GM19455 (cell line): ENCODE data around the gene PAN2.
"Not testable (repeated sequence)": the region's sequence is repeated elsewhere in the genome, so short reads cannot be mapped to it uniquely, and the experiment has no call there.

Source experiments
- ATAC-seq: cut with Tn5 transposase; IDR thresholded peaks from one replicate; pipeline ENCODE4 v1.9.1; 2021; ENCODE audit not compliant: unreplicated experiment

PAN2 gene

DNA sequence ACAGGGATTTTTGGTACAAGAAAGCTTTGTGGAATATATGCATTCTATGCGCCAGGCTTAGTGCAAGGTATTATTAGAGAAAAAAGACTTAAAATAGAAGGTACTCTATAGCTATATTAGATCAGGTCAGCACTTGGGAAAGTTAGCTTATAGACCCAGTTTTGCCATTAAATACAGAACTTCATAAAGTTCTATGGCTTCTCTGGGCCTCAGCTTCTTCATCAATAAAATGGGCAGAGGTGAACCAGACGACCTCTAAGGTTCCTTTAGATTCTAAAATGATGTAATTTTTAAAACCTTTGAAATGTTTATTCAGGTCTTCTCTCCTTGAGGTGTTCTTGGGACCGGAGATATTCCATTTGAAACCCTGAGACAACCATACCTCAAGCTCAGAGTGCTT is 25.1 kb downstream of the PAN2 start:
- no peak for ATAC-seq

DNA sequence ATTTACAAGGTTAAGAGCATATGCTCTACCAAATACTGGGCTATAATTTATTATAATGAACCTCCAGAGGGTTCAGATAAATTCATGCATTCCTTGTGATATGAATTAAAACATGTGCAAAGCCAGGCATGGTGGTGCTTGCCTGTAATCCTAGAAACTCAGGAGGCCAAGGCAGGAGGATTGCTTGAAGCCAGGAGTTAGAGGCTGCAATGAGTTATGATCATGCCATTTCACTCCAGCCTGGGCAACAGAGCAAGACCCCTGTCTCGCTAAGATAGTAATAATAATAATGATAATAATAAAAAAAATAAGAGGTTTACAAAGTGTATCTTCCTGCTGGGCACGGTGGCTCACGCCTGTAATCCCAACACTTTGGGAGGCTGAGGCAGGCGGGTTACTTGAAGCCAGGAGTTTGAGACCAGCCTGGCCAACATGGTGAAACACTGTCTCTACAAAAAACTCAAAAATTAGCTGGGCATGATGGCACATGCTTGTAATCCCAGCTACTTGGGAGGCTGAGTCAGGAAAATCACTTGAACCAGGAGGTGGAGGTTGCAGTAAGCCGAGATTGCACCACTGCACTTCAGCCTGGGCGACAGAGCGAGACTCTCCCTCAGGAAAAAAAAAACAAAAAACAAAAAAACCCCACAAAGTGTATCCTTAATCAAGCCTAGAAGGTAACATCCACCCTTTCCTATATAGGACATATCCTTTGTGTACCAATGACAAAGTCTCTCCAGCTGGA is 26.4 kb downstream of the PAN2 start:
- ATAC-seq: no peak

DNA sequence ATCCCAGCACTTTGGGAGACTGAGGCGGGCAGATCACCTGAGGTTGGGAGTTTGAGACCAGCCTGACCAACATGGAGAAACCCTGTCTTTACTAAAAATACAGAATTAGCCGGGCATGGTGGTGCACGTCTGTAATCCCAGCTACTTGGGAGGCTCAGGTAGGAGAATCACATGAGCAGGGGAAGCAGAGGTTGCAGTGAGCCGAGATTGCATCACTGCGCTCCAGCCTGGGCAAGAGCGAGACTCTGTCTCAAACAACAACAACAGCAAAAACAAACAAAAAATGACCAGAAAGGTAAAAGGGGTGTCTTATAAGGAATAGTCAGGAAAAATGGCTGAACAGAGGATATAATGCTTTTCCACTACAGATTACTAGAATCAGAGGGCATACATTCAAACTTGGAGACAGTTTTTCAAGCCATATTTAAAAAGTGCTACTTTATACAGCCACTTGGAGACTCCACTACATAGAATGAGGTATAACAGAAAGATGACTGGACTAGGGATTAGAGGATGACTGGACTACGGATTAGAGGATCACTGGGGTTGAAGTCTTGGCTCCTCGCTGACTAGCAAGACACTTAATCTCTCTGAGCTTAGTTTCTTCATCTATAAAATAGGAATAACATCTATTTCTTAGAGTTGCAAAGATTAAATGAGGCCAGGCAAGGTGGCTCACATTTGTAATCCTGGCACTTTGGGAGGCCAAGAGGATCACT is 28.8 kb downstream of the PAN2 start:
- ATAC-seq: no peak

DNA sequence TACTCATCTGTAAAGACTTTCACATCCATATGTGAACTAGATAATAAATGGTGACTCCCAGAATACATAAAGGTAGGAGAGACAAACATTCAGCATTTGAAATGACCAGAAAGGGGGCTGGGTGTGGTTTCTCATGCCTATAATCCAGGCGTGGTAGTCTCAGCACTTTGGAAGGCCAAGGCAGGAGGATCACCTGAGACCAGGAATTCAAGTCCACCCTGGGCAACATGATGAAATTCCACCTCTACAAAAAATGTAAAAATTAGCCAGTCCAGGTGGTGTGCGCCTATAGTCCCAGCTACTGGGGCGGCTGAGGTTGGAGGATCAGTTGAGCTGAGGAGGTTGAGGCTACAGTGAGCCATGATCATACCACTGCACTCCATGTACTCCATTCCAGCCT is 29.5 kb downstream of the PAN2 start:
- ATAC-seq: no peak

DNA sequence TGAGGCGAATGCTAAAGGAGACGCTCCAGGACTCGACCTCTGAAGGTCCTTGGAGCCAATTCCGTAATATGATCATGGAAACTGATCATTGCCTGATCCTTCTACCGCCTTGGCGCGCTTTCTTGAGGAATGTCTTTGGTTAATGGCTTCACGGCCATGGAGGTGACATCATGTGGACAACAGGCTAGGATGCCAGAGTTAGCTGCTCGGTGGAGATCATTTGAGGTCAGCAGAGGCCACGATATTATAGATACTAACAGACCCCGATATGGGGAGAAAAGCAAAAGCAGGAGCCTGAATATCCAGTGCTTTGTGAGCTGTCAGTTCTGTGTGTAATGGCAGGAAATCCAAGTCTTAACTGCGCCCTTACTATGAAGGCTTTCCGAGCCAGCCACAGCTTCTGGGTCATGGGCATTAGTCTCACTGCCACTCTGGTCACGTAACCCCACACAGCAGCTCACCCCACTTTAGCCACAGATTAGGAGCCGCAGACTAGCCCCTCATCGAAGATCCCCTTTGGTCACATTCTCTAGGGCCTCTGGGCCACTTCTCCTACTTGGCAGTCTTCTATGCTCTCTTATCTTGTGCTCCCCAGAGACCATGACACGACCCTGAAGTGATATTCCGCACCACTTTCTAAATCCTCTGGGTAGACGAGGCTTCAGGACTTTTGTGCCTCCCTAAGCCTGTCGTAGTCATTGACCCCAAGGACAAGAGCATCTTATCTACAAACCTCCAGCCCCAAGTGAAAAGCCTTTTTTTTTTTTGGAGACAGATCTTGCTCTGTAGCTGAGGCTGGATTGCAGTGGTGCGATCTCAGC is 32.9 kb downstream of the PAN2 start:
- ATAC-seq: no peak

DNA sequence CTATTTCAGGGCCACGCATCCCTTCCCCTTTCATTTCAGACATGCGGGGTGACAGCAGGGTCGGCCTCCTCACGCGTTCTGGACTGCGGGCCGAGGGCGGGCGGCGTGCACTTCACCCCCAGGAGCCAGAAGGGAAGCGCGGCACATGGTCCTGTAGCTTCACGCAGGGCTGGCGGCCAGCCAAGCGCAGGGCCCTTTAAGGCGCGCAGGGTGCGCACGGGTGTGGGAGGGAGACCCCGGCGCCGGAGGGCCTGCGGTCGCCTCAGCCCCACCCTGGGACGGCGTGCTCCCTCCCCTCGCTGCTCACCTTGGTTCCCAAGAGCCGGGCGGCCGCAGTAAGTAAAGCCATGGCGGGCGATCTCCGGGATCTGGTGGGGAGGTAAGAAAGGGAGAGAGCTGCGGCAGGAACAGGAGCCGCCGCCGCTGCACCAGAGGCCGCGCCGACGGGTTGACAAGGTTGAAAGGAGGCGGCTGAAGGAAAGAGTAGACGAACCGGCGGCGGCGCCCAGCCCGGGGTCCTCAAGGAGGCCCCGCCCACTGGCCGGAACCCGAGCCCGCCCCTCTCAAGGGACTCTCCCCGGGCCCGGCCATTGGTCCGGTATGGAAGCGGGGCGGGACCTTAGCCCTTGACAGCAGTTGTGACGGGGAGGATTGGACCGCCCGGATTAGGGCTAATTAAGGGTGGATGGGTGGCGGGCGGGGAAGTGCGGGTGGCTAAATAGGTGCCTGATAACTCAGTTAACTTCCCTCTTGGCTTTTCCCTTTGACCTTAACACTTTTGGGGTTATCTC is 33.8 kb downstream of the PAN2 start, which contains the start of gene CS:
Gene CS (minus strand): TSS at position 478 of the 791 bp plus-strand sequence. CDS start 129 bp downstream, at position 349.
- ATAC-seq: peak; percentile 93

DNA sequence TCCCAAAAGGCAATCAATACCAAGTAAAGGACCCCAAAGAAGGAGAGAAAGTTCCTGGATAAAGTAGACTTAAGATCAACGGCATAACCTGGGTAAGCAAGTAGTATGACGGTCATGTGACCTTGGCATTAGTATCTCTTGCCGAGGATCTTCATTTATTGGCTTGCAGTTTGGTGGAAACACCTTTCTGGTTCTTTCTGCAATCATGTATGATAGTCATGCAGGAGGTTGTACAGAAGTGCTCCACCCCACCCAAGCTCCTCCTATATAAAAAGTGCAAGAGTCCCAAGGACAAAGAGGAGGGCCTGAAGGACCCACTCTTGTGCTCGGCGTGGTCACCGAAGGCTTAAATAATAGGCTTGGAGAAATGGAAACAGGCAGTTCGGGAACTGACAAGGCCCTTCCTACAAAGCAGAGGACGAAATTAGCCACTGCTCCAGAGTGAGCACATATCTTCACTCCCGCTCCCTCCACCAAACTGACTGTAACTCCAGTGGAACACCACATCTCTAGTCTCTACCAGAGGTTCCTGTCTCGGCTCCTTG is 34.4 kb downstream of the PAN2 start:
- peak; percentile 12 for ATAC-seq

DNA sequence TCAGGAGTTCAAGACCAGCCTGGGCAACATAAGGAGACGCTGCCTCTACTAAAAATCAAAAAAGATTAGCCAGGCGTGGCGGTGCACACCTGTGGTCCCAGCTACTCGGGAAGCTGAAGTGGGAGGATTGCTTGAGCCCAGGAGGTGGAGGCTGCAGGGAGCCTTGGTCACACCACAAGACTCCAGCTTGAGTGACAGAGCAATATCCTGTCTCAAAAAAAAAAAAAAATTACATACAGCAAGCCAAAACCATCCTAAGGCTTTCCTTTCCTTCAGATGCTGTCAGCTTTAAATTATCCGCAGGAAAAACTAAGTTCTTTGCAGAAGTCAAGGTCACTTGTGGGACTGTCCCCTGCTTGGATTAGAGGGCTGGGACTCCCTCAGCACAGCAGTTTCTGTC is 35.0 kb downstream of the PAN2 start:
- no peak for ATAC-seq

DNA sequence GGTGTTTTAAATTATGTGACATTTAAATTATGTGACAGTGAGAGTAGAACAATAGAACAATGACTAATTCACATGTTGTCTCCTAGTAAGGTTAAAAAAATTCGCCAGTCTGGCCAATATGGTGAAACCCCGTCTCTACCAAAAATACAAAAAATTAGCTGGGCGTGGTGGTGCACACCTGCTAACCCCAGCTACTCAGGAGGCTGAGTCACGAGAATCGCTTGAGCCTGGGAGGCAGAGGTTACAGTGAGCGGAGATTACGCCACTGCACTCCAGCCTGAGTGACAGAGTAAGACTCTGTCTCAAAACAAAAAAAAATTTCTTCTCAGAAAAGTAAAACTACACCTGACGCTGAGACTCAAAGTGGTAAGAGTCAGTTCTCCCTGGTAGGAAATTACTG is 36.4 kb downstream of the PAN2 start:
- ATAC-seq: no peak

DNA sequence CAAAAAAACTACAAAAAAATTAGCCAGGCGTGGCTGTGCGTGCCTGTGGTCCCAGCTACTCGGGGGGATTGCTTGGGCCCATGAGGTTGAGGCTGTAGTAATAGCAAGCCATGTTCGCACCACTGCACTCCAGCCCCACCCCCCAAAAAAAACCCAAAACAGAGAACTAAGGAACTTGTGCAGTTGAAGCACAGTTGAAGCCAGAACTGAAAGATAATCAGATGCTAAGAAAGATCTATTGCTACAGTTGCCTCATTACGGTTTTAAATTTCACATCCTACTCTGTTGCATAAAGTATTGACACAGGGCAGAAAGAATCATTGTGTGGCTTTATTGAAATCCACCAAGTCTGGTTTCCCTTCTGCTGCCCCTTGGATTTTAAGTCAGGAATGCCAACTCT is 37.5 kb downstream of the PAN2 start:
- ATAC-seq: no peak

DNA sequence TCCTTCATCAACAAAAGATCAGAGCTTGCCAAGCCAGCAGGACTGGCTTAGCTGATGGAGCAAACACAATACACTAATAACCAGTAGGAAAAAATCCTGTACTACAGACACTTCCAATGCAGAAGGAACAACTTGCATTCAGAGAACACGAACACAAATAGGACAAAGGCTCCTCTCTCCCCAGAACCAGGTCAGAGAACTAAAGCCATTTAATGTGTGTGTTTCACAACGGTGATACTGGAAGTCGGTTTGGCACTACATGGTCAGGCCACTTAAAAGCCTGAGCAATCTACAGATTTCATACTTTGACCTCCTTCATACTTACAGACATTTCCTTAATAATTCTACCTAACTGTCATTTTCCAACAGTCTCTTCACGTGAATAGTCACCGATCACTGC is 40.0 kb downstream of the PAN2 start:
- ATAC-seq: no peak

DNA sequence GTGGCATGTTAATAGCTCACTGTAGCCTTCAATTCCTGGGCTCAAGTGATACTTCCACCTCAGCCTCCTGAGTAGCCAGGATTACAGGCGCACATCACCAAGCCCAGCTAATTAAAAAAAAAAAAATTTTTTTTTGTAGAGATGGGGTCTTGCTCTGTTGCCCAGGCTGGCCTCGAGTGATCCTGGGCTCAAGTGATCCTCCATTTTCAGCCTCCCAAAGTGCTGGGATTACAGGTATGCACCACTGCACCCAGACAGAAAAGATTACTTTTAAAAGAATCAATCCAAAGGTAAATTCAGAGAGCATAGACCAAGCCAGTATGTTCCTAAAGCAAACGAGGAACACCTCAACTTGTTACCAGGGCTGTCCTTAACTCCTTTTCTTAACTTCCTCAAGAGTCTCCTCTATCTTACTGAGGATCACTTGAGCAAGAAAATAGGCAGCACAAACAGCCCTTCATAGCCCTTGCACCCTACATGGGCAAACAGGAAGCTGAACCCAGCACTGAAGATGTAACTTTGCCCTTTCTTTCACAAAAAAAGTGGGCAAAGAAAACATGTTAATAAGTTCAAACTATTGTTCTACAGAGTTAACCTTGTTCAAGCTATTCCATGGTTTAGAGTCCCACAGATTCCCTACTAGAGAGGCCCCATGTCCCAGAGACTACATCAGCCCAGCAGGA is 45.0 kb downstream of the PAN2 start:
- no peak for ATAC-seq

DNA sequence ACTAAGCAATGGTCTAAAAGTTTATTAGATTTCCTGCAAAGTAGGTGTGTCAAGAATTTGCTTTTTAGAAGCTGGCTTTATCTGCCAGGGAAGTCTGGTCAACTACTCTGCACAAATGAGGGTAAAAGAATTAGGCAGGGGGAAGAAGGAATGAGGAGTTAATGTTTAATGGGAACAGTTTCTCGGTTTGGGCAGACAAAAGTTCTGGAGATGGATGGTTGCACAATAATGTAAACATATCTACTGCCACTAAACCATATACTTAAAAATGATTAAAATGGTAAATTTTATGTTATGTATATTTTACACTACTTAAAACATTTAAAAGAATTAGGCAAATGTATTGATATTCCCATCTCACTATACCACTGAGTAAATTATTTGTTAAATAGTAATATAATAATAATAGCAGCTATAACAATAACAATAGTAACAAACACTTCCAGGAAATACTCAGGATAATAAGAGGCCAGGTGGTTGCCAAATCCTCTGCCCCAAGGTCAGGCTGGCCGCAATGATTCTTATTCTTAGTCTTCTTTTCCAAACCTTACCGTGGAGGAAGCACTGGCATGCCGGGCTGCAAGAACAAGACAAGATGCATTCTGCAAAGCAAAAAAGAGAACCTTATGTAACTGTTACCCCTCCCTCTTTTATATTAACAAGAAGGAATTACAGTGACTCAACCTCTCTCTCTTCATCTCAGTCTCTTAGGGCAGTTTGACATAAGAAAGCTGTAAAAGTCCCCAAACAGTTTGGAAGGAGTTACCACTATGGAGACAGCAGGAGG is 47.6 kb downstream of the PAN2 start:
- no peak for ATAC-seq

DNA sequence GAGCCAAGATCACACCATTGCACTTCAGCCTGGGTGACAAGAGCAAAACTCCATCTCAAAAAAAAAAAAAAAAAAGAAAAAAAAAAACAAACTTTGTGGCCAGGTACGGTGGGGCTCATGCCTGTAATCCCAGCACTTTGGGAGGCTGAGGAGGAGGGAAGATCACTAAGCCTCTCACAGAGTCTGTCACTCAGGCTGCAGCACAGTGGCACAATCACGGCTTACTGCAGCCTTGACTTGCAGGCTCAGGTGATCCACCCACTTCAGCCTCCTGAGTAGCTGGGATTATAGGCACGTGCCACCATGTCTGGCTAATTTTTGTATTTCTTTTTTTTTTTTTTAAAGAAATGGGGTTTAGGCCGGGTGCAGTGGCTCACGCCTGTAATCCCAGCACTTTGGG is 49.5 kb downstream of the PAN2 start:
- ATAC-seq: not testable (repeated sequence)

DNA sequence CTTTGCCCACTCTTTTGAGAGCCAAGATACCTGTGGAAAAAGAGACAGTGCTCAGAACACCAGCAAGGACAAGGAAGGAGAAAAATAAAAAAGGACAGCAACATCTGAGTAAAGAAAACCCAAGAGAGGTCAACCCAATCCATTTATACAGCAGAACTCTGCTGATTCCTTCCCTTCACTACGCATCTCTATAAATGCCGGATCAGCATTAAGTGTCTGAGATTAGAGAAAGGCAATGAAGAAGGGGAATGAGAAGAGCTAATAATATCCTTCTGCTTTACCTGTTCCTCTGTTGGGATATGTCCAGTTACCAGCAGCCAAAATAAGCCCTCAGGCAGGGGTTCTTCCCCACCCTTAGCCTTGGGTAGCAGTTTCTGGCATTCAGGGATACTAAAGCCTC is 51.2 kb downstream of the PAN2 start:
- no peak for ATAC-seq

DNA sequence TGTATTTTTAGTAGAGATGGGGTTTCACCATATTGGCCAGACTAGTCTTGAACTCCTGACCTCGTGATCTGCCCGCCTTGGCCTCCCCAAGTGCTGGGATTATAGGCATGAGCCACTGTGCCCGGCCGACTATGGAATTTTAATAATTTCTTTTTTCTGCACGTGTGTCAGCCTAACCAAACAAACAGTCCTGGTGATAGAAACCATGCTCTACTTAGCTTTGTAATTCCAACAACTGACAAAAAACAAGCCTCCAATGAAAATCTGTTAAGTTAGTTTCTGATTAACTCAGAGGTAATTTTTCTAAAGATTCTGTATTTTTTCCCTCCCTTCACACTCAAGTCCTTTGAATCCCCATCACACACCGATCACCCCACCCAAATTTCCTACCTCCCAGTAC is 51.8 kb downstream of the PAN2 start:
- ATAC-seq: no peak

DNA sequence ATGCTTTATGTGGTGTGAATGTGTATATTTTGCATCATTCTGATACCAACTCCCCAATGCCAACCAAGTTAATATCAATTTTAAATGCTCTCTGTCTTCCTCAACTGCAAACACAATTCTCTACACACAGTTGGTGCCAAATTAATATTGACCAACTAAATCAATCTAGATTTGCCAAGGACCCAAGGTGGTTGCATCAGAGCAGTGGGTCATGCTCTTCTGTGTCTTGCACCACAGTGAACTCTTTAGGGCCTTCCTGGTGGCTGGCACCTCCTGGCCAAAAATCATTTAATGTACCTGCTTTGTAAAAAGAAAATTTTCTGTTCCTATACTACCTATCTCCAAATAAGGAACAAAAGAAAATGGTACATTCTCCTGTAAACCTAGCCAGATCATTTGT is 53.0 kb downstream of the PAN2 start:
- no peak for ATAC-seq

DNA sequence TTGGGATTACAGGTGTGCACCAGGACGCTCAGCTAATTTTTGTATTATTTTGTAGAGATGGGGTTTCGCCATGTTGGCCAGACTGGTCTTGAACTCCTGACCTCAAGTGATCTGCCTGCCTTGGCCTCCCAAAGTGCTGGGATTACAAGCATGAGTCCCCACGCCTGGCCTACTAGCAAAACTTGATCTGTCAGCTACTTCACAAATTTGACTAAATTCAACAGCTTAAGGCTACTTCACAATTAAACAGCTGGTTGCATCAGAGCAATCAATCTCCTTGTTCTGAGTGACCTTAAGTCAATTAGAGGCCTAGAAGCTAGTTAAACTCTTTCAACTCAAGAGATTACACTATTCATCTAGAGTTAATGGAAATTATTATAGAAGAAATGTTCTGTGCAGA is 54.9 kb downstream of the PAN2 start:
- no peak for ATAC-seq

DNA sequence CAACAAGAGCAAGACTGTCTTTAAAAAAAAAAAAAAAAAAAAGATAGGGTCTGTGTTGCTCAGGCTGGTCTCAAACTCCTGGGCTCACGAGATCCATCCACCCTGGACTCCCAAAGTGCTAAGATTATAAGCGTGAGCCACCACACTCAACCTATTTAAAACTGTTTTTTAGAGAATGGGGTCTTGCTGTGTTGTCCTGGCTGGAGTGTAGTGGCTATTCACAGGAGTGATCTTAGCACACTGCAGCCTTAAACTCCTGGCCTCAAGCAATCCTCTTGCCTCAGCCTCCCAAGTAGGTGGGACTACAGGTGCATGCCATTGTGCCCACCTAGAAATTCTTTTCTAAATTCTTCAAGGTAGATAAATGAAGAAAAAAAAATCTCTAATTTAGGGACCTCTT is 59.5 kb downstream of the PAN2 start:
- no peak for ATAC-seq
